Fibroblast of skin of scalp (primary cell): Measurements from ENCODE around the gene FMOD.
"Not testable (repeated sequence)": the region's sequence is repeated elsewhere in the genome, so short reads cannot be mapped to it uniquely, and the experiment has no call there.

Source experiments
- DNase-seq: peaks from one replicate; pipeline ENCODE4 v3.0.0-alpha.2; 2013

Gene FMOD

DNA sequence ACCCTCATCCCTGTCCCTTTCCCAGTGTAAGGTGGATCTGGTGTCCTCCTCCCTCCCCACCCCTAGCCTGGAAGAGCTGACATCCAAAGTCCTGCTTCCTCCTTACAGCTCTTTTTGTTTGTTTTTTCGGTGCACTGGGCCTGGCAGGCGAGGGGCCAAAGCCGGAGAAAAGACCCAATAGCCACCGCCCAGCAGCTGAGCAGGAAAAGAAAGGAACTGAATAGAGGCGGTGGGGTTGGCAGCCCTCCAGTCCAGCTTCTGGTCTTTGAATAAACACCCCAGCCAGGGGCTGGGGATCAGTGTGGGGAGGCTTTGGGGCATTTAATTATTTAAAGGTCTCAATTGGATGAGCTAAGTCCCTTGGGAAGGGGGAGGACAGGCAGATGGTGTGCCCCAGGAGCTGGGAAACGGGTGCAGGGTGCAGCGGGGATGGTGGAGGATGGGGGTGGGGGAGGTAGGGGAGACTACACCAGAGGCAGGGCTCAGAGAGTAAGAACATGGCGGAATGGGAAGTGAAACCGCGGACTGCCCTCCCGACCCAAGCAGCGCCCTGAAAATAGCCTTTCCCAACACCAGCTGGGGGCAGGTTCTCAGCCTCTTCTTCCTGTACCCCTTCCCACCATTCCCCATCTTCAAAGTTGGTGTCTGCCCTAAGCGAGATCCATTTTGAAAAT is 25.4 kb downstream of the FMOD start:
- no peak for DNase-seq

DNA sequence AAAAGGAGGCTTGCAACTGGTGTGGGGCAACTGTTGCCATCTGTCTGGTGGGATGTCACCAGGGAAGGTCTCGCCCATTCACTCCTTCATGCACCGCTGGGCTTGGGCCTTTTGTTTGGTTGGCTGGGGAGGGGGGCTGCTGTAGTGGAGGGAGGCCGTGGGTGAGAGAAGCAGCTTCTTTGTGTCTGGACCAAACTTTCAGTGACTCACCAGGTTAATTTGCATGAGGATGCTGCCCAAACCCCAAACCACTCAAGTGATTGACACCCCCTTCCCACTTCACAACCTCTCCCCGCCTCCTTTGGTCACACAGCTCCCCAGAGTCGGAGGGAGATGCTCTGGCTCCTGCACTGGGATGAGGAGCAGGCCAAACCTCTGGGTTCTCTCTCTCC is 25.9 kb downstream of the FMOD start:
- DNase-seq = no peak

DNA sequence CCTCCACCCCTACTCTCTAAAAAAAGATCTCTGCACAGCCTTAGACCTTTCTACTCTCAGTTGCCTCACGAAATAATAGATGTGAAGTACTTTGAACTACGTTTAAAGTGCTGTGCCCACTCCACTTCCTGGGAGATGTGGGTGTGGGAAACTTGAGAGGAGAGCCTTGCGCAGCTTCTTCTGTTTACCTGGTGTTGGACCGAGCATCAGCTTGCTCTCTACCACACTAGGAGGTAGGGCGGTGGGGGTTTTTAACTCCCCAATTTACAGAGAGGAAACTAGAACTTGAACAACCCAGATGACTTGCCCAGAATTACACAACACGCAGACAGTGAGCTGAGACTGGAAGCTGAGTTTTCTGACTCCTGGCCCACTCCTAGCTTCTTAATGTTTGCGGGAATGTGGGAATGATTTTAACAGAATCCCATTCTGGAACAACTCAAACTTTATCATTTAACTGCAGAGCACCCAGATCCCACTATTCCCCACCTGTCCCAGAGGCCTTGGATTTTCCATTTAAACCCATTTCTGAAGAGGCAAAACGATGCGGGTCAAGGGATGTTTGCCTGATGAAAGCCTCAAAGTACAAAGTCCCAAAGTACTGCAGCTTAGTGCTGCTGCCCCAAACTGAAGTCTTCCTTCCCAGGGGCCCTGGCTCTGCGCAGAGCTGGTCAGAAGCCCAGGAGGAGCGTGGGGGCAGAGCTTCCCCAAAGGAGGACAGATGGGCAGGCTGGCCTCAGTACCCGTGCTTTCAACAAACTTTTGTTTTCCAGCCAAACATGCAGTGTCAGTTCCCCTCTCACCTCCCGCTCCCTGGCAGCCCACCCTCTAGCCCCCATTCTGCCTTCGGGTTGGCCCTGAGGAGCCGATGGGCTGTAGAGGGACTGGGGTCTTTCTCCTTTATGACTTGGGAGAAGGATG is 26.6 kb downstream of the FMOD start:
- no peak for DNase-seq

DNA sequence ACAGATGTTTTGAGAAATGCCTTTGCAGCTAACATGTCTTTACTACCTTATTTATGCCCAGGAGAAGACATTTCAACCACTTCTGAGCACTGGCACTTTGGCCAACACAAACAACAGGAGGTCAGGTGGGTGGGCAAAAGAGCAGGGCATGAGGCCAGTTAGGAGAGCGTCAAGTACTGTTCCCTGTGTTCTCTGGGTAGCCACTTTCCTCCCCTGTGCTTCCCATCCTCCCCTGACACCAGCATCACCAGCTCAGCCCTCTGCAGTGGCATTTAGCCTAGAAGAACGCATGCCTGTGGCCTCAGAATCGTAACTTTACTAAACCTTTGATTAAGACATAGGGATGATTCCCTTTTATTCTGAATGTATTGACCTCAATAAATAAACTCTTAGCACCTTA is 27.3 kb downstream of the FMOD start:
- no peak for DNase-seq

DNA sequence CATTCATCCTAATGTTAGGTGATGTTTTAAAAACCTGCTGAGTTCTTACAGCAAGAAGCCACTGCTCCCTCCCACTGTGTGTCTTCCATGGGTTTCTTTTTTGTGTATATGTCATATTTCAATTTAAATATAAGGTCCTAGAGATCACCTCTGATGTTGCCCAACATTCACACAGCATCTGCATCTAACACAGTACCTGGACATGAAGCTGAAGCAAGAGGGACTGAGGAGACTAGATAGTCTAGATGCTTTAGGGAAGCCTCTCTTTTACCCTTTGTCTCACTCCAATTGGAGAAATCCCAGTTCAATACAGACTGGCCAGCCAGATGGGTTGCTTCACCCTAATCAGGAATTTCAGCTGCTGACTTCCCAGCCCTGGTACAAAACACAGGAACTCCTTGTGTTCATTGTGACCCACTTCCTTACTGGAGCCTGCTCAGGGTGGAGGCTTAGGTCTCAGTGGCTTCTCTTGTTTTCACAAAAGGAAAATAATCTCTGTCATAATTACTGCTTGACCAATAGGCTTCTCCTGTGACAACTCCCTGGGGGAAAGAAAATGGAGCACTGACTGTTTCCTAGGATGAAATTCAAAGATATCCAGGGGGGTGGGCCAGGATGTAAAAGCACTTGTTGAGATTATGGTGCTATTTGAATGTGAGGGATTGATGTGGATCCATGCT is 28.3 kb downstream of the FMOD start:
- no peak for DNase-seq

DNA sequence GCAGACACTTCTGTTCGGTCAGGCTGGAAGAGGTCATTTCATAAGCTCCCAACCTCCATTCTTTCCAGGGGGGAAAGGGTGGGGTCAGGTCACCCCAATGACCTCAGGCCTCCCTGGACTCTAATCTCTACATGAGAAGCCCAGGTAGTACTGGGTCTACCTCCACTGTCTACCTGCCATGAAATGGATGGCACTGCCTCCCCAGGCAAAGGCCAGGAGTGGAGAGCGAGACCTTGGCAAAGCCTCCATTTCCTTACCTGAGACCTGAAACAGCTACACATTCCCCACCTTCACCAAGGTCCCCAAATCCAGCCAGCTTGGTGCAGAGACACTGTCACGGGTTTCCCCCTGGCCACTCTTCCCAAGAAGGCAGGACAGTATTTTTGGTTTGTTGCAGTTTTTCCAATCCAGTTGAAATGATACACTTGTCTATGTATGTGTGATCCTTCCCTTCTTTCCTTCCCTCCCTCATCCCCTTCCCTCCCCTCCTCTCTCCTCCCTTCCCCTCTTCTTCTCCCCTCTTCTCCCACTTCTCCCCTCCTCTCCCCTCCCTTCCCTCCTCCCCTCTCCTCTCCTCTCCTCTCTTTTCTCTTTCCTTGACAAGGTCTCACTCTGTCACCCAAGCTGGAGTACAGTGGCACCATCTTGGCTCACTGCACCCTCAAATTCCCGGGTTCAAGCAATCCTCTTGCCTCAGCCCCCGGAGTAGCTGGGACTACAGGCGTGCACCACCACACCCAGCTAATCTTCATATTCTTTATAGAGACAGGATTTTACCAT is 29.5 kb downstream of the FMOD start:
- no peak for DNase-seq

DNA sequence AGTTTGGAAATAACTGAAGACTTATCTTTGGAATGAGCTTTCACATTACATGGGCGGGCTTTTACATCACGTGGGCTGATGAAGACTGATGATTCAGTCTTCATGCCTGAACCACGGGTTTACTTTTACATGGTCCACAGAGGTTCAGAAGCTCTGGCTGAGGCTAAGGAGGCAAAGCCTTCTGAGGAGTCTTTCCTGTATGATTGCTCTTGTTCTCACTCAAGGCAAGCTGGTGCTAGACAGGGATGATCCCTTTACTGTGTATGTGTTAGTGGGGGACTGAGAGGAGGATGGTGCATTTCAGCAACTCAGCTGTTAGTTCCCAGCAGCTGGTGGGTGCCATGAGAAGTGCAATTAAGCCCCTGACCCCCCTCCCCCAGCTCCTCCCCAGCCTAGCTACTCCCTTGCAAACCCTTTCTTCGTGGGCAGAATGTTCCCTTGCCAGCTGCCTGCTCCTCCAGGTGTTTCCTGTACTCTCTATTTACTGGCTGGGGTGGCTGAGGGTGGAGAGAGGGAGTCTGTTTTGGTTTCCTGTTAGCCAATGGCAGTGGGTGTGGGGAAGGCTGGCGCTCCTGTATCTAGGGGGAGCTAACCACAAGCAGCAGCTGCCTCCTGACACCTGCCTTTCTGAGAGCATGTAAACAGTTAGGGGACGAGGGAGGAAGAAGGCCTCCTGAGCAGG is 30.2 kb downstream of the FMOD start:
- DNase-seq = no peak

DNA sequence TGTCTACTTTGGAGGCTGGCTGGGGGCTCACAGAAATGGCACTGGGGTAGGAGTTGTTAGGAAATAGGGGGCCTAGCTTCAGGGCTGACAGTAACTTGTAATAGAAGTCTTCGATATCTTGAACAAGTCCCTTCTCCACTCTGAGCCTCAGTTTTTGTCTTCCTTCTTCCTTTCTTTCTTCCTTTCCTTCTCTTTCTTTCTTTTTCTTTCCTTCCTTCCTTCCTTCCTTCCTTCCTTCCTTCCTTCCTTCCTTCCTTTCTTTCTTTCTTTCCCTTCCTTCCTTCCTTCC is 32.7 kb downstream of the FMOD start:
- DNase-seq = no peak

DNA sequence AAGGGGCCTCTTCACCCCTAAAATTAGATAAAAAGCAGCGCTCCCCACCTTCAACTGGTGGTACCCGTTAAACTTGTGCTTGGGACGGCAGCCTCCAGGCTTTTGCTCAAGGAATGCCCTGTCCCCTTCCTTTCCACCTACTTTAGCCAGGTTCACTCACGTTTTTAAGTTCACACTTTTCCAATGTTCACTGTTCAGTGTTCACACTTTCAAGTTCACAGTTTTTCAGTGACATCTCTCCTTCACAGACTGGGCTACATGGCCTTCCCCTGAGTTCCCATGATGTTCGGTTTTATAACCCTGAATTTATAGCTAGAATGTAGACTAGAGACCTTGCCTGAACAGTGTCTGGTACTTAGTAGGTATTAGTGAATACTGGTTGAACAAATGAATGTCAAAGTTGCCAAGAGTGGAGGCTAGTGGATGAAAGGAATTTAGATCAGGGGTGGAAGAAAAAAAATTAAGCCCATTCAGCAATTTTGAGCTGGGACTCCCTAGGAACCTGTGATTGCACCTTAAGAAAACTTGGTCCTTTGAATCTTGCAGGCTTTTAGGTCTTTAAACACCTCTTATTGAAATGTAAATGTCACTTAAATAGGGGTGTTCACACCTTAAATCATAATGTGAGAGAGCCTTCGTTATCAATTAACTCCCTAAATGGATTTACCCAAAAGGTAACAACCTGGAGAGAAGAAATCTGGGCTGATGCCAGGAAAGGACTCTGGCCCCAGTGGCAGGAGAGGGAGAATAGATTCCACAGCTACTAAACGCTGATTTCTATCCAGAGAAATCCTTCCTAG is 33.3 kb downstream of the FMOD start:
- DNase-seq = no peak

DNA sequence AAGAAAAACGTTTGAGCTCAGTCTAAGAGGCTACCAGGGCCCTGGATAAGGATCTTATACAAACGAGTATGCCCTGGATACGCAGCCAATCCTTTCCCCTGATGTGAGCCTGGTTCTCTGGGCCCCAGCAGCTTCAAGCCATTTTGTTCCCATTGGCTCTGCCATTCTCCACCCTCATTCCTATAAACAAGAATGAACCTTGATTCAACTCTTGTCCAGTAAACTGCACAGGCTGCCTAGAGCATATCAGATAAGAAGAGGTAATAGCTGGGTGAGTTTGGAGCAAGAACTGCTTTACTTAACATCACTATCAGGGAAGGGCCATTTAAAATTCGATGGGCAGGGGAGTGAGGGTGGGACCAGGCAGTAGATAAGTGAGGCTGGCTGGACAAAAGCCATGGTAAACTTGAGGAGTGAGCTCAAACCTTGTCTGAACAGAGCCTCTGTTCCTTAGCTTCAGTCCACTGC is 34.3 kb downstream of the FMOD start:
- no peak for DNase-seq

DNA sequence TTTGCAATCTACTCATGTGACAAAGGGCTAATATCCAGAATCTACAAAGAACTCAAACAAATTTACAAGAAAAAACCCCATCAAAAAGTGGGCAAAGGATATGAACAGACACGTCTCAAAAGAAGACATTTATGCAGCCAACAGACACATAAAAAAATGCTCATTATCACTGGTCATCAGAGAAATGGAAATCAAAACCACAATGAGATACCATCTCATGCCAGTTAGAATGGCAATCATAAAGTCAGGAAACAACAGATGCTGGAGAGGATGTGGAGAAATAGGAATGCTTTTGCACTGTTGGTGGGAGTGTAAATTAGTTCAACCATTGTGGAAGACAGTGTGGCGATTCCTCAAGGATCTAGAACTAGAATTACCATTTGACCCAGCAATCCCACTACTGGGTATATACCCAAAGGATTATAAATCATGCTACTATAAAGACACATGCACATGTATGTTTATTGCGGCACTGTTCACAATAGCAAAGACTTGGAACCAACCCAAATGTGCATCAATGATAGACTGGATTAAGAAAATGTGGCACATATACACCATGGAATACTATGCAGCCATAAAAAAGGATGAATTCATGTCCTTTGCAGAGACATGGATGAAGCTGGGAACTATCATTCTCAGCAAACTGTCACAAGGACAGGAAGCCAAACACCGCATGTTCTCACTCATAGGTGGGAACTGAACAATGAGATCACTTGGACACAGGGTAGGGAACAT is 36.7 kb downstream of the FMOD start:
- DNase-seq = not testable (repeated sequence)

DNA sequence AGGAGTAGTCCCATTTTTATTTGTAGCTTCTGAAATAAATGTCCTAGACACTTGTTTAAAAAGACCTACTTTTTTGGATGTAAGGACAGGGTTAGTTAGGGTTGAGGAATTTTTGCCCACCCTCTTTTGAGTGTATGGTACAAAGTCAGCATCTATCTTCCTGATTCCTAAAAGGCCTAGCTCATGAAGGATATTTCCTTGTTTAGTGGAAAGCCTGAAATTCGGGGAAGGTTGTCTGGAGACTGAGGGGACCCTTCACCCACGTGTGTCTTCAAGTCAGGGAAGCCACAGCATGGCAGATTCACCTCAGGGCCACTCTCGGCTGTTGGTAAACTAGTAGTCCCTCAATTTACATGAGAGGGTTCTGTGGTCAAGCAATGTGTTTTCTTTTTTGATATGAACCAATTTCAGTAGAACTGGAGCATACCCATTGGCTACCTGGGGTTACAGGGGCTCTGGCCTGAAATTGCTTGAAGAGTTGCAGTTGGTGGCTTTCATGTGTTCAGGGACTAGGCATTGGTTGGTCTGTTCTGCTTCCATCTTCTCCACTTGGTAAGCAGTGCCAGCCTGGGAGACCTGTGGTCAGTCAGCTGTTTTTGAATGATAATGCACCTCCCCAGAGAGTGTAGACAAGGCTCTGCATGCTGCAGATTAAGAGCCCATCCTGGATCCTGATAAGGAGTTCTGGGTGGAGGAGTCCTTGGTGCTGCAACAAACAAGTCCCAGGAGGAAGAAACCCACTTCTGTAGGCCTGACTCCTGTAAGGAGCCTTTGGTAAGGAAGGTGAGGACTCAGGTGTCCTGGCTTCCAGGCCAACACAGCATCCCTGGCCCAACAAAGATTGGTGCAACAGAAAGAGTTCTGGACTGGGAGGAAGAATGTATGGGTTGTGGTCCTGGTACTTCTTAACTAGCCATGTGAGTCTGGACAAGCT is 39.3 kb downstream of the FMOD start:
- no peak for DNase-seq

DNA sequence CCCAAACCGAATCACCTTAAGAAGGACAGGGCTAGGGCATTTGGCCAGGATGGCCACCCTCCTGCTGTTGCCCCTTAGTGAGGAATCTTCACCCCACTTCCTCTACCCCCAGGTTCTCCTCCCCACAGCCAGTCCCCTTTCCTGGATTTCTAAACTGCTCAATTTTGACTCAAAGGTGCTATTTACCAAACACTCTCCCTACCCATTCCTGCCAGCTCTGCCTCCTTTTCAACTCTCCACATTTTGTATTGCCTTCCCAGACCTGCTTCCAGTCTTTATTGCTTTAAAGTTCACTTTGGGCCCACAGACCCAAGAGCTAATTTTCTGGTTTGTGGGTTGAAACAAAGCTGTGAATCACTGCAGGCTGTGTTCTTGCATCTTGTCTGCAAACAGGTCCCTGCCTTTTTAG is 42.0 kb downstream of the FMOD start:
- DNase-seq = no peak

DNA sequence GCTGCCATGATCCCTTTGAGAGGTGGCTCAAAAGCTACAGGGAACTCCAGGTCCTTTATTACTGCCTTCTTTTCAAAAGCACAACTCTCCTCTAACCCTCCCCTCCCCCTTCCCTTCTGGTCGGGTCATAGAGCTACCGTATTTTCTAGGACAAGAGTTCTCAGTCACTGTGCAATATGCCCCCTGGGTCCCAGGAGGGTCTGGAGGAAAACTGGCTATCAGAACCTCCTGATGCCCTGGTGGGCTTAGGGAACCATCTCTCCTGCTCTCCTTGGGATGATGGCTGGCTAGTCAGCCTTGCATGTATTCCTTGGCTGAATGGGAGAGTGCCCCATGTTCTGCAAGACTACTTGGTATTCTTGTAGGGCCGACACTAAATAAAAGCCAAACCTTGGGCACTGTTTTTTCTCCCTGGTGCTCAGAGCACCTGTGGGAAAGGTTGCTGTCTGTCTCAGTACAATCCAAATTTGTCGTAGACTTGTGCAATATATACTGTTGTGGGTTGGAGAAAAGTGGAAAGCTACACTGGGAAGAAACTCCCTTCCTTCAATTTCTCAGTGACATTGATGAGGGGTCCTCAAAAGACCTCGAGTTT is 42.5 kb downstream of the FMOD start:
- no peak for DNase-seq

DNA sequence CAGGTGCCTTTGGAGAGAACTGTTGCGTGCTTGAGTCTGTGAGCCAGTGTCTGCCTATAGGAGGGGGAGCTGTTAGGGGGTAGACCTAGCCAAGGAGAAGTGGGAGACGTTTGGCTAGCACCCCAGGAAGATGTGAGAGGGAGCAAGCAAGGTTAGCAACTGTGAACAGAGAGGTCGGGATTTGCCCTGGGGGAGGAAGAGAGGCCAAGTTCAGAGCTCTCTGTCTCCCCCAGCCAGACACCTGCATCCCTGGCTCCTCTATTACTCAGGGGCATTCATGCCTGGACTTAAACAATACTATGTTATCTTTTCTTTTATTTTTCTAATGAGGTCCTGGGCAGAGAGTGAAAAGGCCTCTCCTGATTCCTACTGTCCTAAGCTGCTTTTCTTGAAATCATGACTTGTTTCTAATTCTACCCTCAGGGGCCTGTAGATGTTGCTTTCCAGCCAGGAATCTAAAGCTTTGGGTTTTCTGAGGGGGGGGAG is 43.2 kb downstream of the FMOD start:
- DNase-seq = no peak

DNA sequence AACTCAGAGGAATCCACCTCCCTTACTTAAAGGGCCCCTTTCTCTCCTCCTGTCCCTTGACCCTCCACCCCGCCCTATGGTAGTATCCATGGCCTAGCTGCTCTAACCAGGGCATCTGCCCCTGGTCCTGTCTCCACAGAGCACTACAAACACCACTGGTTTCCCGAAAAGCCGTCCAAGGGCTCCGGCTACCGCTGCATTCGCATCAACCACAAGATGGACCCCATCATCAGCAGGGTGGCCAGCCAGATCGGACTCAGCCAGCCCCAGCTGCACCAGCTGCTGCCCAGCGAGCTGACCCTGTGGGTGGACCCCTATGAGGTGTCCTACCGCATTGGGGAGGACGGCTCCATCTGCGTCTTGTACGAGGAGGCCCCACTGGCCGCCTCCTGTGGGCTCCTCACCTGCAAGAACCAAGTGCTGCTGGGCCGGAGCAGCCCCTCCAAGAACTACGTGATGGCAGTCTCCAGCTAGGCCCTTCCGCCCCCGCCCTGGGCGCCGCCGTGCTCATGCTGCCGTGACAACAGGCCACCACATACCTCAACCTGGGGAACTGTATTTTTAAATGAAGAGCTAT is 43.9 kb downstream of the FMOD start:
- DNase-seq = no peak

DNA sequence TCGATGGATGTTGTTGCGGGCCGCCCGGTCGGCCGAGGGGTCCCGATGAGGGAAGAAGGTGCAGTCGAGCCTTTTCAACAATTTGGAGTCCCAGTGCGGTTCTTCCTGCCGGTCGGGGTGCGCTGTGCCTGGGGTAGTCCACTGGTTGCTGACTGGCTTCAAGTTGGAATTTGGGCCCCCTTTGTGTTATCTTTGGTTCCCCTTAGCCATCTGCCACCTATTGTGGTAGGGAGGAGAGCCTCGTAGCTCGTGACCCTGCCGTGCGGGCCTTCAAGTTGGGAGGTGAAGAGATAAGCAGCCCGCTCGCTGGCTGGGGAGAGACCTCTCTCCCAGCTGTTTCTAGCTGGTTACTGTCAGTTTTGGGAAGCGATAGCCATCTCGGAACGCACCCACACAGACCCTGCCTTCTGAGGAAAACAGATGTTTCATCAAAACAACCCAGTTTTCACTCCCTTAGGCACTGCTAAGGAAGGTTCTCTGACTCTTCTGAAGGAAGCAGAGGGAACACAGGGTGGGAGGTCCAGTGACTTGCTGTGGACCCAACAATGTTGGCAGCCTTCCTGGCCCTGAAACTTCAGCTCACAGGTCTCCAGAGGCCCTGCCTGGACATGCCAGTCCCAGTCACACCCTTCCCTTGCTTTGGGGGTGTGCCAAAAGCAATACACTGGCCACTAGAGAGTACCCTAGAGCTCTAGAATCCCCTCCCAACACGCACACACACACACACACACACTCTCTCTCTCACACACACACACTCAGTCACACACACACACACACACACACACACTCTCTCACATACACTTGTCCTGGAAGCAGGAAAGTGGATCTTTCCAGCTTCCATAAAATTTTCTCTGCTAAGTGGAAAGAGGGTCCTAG is 44.6 kb downstream of the FMOD start:
- DNase-seq = peak; percentile 95

DNA sequence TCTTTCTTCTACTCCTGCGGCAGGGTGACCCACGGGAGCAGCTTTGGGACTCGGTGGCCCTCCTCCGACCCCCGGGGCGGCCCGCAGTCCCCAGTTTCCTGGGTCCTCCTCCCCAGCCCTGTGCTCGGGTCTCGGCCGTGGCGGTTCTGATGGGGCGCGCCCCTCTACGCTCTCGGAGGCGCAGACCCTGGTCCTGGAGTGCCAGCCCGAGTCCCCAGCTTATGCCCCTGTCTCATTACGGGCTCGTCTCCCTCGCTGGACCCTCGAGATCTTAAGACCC is 45.2 kb downstream of the FMOD start:
- no peak for DNase-seq
